ENCODE measurements around the gene IFNAR1. TPM values are rescaled to one million over a fixed set of nuclear protein-coding genes. Genes with fewer than 3 reads are reported as not detected.

IFNAR1 gene
- total and polyA plus RNA-seq, 9 of the 15 experiments (the other 6 are each of a cell fraction or from before 2014, with no cell fraction given) = 8.6 to 31.8 (median 14.8) TPM

DNA sequence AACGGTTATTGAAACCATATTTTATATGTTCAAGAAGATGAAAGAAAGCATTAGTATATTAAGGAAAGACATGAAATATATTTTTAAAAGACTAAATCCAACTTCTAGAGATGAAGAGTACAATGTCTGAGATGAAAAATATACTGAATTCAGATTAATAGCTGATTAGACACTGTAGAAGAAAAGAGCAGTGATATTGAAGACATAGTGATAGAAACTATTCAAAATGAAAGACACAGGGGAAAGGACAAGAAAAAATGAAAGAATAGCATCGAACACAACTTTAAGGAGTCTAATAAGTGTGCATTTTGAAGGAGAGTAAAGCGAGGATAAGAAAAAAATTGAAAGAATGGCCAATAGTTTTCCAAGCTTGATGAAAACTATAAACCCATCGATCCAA is 11.2 kb upstream of the IFNAR1 start:
- no peaks in the 10 kb centered on the region; a peak in 3 of 5 replicates for H3K4me1 ChIP-seq (replicated peaks in 1 of 2; ENCODE audit: control insufficient read depth in 2 of 2, insufficient read depth in 2 of 2, low read length in 2 of 2)
- ATAC-seq (no peak), FAIRE-seq (no peak), DNase-seq (ENCODE audit: extremely low read depth in 1 of 4, low spot score in 3 of 4) (no peak)
- no peak for TF ChIP-seq ZNF140 (CRISPR knock-in tag; IDR thresholded peaks at IDR 0.05)
- TF ChIP-seq, protein P1, sequence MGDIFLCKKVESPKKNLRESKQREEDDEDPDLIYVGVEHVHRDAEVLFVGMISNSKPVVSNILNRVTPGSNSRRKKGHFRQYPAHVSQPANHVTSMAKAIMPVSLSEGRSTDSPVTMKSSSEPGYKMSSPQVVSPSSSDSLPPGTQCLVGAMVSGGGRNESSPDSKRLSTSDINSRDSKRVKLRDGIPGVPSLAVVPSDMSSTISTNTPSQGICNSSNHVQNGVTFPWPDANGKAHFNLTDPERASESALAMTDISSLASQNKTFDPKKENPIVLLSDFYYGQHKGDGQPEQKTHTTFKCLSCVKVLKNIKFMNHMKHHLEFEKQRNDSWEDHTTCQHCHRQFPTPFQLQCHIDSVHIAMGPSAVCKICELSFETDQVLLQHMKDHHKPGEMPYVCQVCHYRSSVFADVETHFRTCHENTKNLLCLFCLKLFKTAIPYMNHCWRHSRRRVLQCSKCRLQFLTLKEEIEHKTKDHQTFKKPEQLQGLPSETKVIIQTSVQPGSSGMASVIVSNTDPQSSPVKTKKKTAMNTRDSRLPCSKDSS (IDR thresholded peaks at IDR 0.05; ENCODE audit: low read depth, partially characterized antibody) = peak; percentile 36
- TF ChIP-seq RCOR1 (IDR thresholded peaks at IDR 0.05; ENCODE audit: borderline replicate concordance in 1 of 2, low read depth in 2 of 2, low read length in 2 of 2) = no peak
- no peak for TF ChIP-seq DNMT1 (IDR thresholded peaks at IDR 0.05)
- no peak for TF ChIP-seq THRAP3 (IDR thresholded peaks at IDR 0.05; ENCODE audit: borderline replicate concordance)
- TF ChIP-seq SIX5 (IDR thresholded peaks at IDR 0.05; ENCODE audit: borderline replicate concordance in 1 of 2, insufficient read depth in 1 of 2, low read depth in 1 of 2, low read length in 2 of 2) = no peak
- no peaks in the 10 kb centered on the region for H3K36me3 ChIP-seq (ENCODE audit: control insufficient read depth, insufficient read depth, low read length)
- H3K4me3 ChIP-seq = no peak overlapping the region
- H2AFZ ChIP-seq (ENCODE audit: low read depth, low read length) = no peak overlapping the region
- 13% methylated on average over 4 of the region's 4 CpGs for WGBS (ENCODE audit: insufficient coverage, low coverage, missing lambda C conversion rate)
- no peak overlapping the region for H3K4me2 ChIP-seq (ENCODE audit: insufficient read depth, low read length)
- H3K9me1 ChIP-seq (ENCODE audit: control insufficient read depth, insufficient read depth, low read length) = no peaks in the 10 kb centered on the region
- H4K20me1 ChIP-seq (replicated peaks; ENCODE audit: control insufficient read depth, insufficient read depth, low read length) = no peaks in the 10 kb centered on the region
- BruUV-seq (replicated peaks) = no TSS peak
- CTCF ChIA-PET (ENCODE audit: low intra/inter-chr PET ratio) = no interaction called here
- in situ Hi-C loops (cut with MboI) (no loop called here), intact Hi-C loops (cut with micrococcal nuclease) (no loop called here)
- H3K9ac ChIP-seq (ENCODE audit: insufficient read depth in 1 of 2, low read depth in 2 of 2, low read length in 2 of 2) = no peak overlapping the region
- H3K27ac ChIP-seq (ENCODE audit: extremely low read depth, low read depth, low read length) = no peak overlapping the region
- no peaks in the 10 kb centered on the region for H3K9me3 ChIP-seq (replicated peaks; ENCODE audit: control insufficient read depth, insufficient read depth, low read depth, low read length)
- POLR2A ChIA-PET = interaction anchor here (0.6 to 3.4 kb wide), 2 partner anchors 13 to 718 kb away, joined by 4 to 13 read pairs; no protein-coding TSS in a partner anchor
- no peaks in the 10 kb centered on the region for H3K79me2 ChIP-seq (ENCODE audit: control insufficient read depth, insufficient read depth, low read length)
- H3K27me3 ChIP-seq (ENCODE audit: control insufficient read depth in 2 of 2, insufficient read depth in 2 of 2, low read length in 2 of 2) = peaks cover 5 to 10% of the 10 kb centered on the region in 2 experiments; a peak in 4 of 5 replicates
